BJ (cell line): Measurements from ENCODE around the gene TM4SF4. TPM values are rescaled to one million over a fixed set of nuclear protein-coding genes. Genes with fewer than 3 reads are reported as not detected.

ENCODE experiments used
- CTCF ChIA-PET: fragments of 350-600 bp; formaldehyde crosslinking; extraction: SDS; loops from one replicate; lab custom pipeline; 2021; ENCODE audit warnings: antibody characterized with exemption, inconsistent platforms; lab: Yijun Ruan, JAX
- POLR2A ChIA-PET: fragments of 300-600 bp; sonication (Branson Sonifier 250); formaldehyde crosslinking; extraction: SDS; loops from one replicate; lab custom pipeline; 2021; ENCODE audit warnings: antibody characterized with exemption; lab: Charles Lee
- DNase-seq: peaks from one replicate; pipeline ENCODE4 v3.0.0-alpha.2; 2011; ENCODE audit warnings: low read depth
- H3K27me3 ChIP-seq: 2 replicates; pipeline ENCODE4 v1.6.0; 2011; ENCODE audit warnings: low read length; ENCODE audit not compliant: control insufficient read depth, insufficient read depth
- H3K36me3 ChIP-seq: 2 replicates; pipeline ENCODE4 v1.5.1; 2011; ENCODE audit warnings: low read length; ENCODE audit not compliant: control insufficient read depth, insufficient read depth
- H3K4me3 ChIP-seq: 2 replicates; pipeline ENCODE4 v1.5.1; 2011; ENCODE audit warnings: low read depth, mild to moderate bottlenecking, control low read depth, low read length
- polyA plus RNA-seq: library from polyadenylated mRNA; depleted of rRNA; stranded (reverse); fragments of >200 nt; gene quantifications from 2 replicates; pipeline ENCODE4 v1.2.3, GENCODE V29; 2011
- TF ChIP-seq, protein P1 (sequence below): IDR thresholded peaks from 2 replicates; pipeline ENCODE4 v1.5.1; 2011; ENCODE audit warnings: low read depth, mild to moderate bottlenecking, control low read depth, inconsistent platforms, low read length, moderate library complexity; ENCODE audit not compliant: insufficient read depth

The TM4SF4 gene
- polyA plus RNA-seq, 1 experiment: 0.42 TPM

- TF ChIP-seq, protein P1, sequence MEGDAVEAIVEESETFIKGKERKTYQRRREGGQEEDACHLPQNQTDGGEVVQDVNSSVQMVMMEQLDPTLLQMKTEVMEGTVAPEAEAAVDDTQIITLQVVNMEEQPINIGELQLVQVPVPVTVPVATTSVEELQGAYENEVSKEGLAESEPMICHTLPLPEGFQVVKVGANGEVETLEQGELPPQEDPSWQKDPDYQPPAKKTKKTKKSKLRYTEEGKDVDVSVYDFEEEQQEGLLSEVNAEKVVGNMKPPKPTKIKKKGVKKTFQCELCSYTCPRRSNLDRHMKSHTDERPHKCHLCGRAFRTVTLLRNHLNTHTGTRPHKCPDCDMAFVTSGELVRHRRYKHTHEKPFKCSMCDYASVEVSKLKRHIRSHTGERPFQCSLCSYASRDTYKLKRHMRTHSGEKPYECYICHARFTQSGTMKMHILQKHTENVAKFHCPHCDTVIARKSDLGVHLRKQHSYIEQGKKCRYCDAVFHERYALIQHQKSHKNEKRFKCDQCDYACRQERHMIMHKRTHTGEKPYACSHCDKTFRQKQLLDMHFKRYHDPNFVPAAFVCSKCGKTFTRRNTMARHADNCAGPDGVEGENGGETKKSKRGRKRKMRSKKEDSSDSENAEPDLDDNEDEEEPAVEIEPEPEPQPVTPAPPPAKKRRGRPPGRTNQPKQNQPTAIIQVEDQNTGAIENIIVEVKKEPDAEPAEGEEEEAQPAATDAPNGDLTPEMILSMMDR: no peak
- Histone ChIP-seq H3K36me3 (no peaks in the 10 kb centered on the region), H3K4me3 (no peak overlapping the region), H3K27me3 (no peaks in the 10 kb centered on the region; the same call in 1 of the 2 replicates)
- POLR2A ChIA-PET: no interaction called here
- CTCF ChIA-PET: interaction anchor here (0.6 to 1.8 kb wide), 13 partner anchors 9 to 346 kb away, joined by 3 to 7 read pairs (median 4); no protein-coding TSS in a partner anchor
- no peak for DNase-seq
Measured at GRCh38 chr3:149494759-149495580, 20.5 kb downstream of the TM4SF4 start.

- TF ChIP-seq, protein P1: no peak
- POLR2A ChIA-PET: no interaction called here
- no peaks in the 10 kb centered on the region; the same call in 1 of the 2 replicates for H3K27me3 ChIP-seq
- no peak for DNase-seq
- CTCF ChIA-PET: interaction anchor here (0.8 to 1.8 kb wide), 11 partner anchors 9 to 313 kb away, joined by 3 to 7 read pairs (median 4); no protein-coding TSS in a partner anchor
- no peaks in the 10 kb centered on the region for H3K36me3 ChIP-seq
- no peak overlapping the region for H3K4me3 ChIP-seq
Measured at GRCh38 chr3:149495581-149496125, 21.2 kb downstream of the TM4SF4 start.

GRCh38 chr3:149496891-149497290 is 22.4 kb downstream of the TM4SF4 start:
- TF ChIP-seq, protein P1: no peak
- ChIA-PET POLR2A (interaction anchor here (0.7 kb wide), 1 partner anchor 157 kb away, joined by 7 read pairs; no protein-coding TSS in a partner anchor), CTCF (interaction anchor here (0.6 to 1.7 kb wide), 4 partner anchors 15 to 275 kb away, joined by 3 to 5 read pairs (median 4); no protein-coding TSS in a partner anchor)

GRCh38 chr3:149497966-149498670 is 23.6 kb downstream of the TM4SF4 start:
- Histone ChIP-seq H3K4me3 (no peak overlapping the region), H3K27me3 (no peaks in the 10 kb centered on the region; the same call in 1 of the 2 replicates), H3K36me3 (no peaks in the 10 kb centered on the region)
- ChIA-PET POLR2A (interaction anchor here (0.6 kb wide), 1 partner anchor 472 kb away, joined by 3 read pairs; no protein-coding TSS in a partner anchor), CTCF (interaction anchor here (1.1 to 1.7 kb wide), 2 partner anchors 9 to 219 kb away, joined by 5 read pairs; no protein-coding TSS in a partner anchor)
- DNase-seq: no peak
- TF ChIP-seq, protein P1: no peak

More at GRCh38 chr3:149496891-149497290, 22.4 kb downstream of the TM4SF4 start:
- Histone ChIP-seq H3K4me3 (no peak overlapping the region), H3K27me3 (no peaks in the 10 kb centered on the region; the same call in 1 of the 2 replicates), H3K36me3 (no peaks in the 10 kb centered on the region)
- no peak for DNase-seq
